Liver (tissue), 3 donors: ENCODE measurements around the gene ROBO4.

ENCODE experiments used
- CTCF ChIP-seq: fragments of 150-350 bp; IDR thresholded peaks from 2 replicates; pipeline ENCODE4 v1.5.1; 2017; ENCODE audit warnings: improper control_type of control experiment, low read depth, low read length; ENCODE audit not compliant: missing input control
- GABPA ChIP-seq, 2 donors: IDR thresholded peaks in 1 of 2; conservative IDR thresholded peaks in 1 of 2; 2 replicates each; pipeline ENCODE4 v1.6.1; 2016; ENCODE audit warnings: antibody characterized with exemption in 2 of 2, mild to moderate bottlenecking in 1 of 2, moderate library complexity in 1 of 2
- HNF4G ChIP-seq: IDR thresholded peaks from 2 replicates; pipeline ENCODE4 v1.6.1; 2016; ENCODE audit warnings: antibody characterized with exemption
- MAX ChIP-seq: IDR thresholded peaks from 2 replicates; pipeline ENCODE4 v1.6.1; 2016; ENCODE audit warnings: antibody characterized with exemption
- REST ChIP-seq: IDR thresholded peaks from 2 replicates; pipeline ENCODE4 v1.6.1; 2016; ENCODE audit warnings: antibody characterized with exemption, mild to moderate bottlenecking
- TAF1 ChIP-seq: conservative IDR thresholded peaks from 2 replicates; pipeline ENCODE4 v1.6.1; 2016; ENCODE audit warnings: antibody characterized with exemption, mild to moderate bottlenecking
- YY1 ChIP-seq: IDR thresholded peaks from 2 replicates; pipeline ENCODE4 v1.6.1; 2016; ENCODE audit warnings: antibody characterized with exemption, mild to moderate bottlenecking
- ZBTB33 ChIP-seq: IDR thresholded peaks from 2 replicates; pipeline ENCODE4 v1.6.1; 2016; ENCODE audit warnings: antibody characterized with exemption
- donor health status: healthy.
- donor health status: healthy.

- TF ChIP-seq TAF1 = no peak
- TF ChIP-seq CTCF = no peak
- no peak for TF ChIP-seq ZBTB33
- TF ChIP-seq YY1 = no peak
- TF ChIP-seq MAX = no peak
- TF ChIP-seq REST = no peak
- no peak for TF ChIP-seq HNF4G
- no peak for TF ChIP-seq GABPA (IDR thresholded peaks at IDR 0.05 in 1 of 2, conservative IDR thresholded peaks at IDR 0.05 in 1 of 2)
Observed at GRCh38 chr11:124898711-124899110, 1.0 kb upstream of the ROBO4 start.
